Natural killer cell (primary cell): Measurements from ENCODE around the gene RBMS3. TPM values are rescaled to one million over a fixed set of nuclear protein-coding genes. Genes with fewer than 3 reads are reported as not detected.

Experiments used
- ATAC-seq, 3 donors: fragments of 150-1000 bp in 2 of 3; fragments of 200-7000 bp in 1 of 3; cut with Tn5 transposase; 1 replicate in 1 of 3; 2 replicates in 2 of 3; pipeline ENCODE4 v1.10.0; 2021; ENCODE audit warnings: mild to moderate bottlenecking in 2 of 3, moderate library complexity in 2 of 3
- DNase-seq, 2 donors: peaks; one replicate each; pipeline versions ENCODE4 v3.0.0 to v3.0.0-alpha.2; 2013 to 2021; ENCODE audit warnings: mixed read lengths in 1 of 2
- H3K27ac ChIP-seq: one replicate; pipeline ENCODE4 v1.5.1; 2013; ENCODE audit warnings: mild to moderate bottlenecking, low read length
- H3K27me3 ChIP-seq: one replicate; pipeline ENCODE4 v1.6.1; 2013; ENCODE audit warnings: low read length; ENCODE audit not compliant: control insufficient read depth, insufficient read depth
- H3K36me3 ChIP-seq: one replicate; pipeline ENCODE4 v1.6.1; 2013; ENCODE audit warnings: low read length; ENCODE audit not compliant: control insufficient read depth, insufficient read depth
- H3K4me1 ChIP-seq: one replicate; pipeline ENCODE4 v1.6.1; 2013; ENCODE audit warnings: low read length; ENCODE audit not compliant: control insufficient read depth, insufficient read depth
- H3K4me3 ChIP-seq: one replicate; pipeline ENCODE4 v1.5.1; 2013; ENCODE audit warnings: low read length
- H3K9me3 ChIP-seq: one replicate; pipeline ENCODE4 v1.6.1; 2013; ENCODE audit warnings: low read length; ENCODE audit not compliant: control insufficient read depth, insufficient read depth
- H3K27ac Mint-ChIP-seq, 2 donors: one replicate each; pipeline ENCODE4 v1.8.0; 2022; ENCODE audit warnings: mild to moderate bottlenecking in 2 of 2, mixed read lengths in 2 of 2, moderate library complexity in 1 of 2
- H3K27me3 Mint-ChIP-seq, 2 donors: one replicate each; pipeline ENCODE4 v1.8.0; 2022; ENCODE audit warnings: low read depth in 2 of 2, mixed read lengths in 2 of 2
- H3K36me3 Mint-ChIP-seq: one replicate; pipeline ENCODE4 v1.8.0; 2022; ENCODE audit warnings: mixed read lengths
- H3K4me1 Mint-ChIP-seq, 2 donors: one replicate each; pipeline ENCODE4 v1.8.0; 2022; ENCODE audit warnings: mixed read lengths in 2 of 2
- H3K4me3 Mint-ChIP-seq: one replicate; pipeline ENCODE4 v1.8.0; 2022; ENCODE audit warnings: mild to moderate bottlenecking, moderate library complexity, mixed read lengths
- H3K9me3 Mint-ChIP-seq, 2 donors: one replicate each; pipeline ENCODE4 v1.8.0; 2022; ENCODE audit warnings: mixed read lengths in 2 of 2
- CTCF ChIP-seq: fragments of 200-600 bp; IDR thresholded peaks from one replicate; pipeline ENCODE4 v1.8.0; 2022; ENCODE audit warnings: antibody characterized with exemption
- WGBS: methylation state at CpG from one replicate; pipeline ENCODE4 v1.1.7; 2013; ENCODE audit warnings: missing lambda C conversion rate; ENCODE audit not compliant: insufficient coverage; 5-methylcytosine and 5-hydroxymethylcytosine counted together
- intact Hi-C: fragments of 100-400 bp; cut with micrococcal nuclease; formaldehyde crosslinking; loops from one replicate; pipeline ENCODE4 v1.14.2; 2022
- total RNA-seq, 4 donors: library from RNA; stranded (reverse); fragments of 120-200 nt in 1 of 4; gene quantifications; one replicate each; pipeline versions ENCODE4 v1.2.3 to v1.2.4, GENCODE V29; 2013 to 2022

RBMS3 gene
- total RNA-seq, 3 donors from 2014 or later (not counting 1 experiment from before 2014, with no cell fraction given): 0.16 TPM; not detected in 2

DNA sequence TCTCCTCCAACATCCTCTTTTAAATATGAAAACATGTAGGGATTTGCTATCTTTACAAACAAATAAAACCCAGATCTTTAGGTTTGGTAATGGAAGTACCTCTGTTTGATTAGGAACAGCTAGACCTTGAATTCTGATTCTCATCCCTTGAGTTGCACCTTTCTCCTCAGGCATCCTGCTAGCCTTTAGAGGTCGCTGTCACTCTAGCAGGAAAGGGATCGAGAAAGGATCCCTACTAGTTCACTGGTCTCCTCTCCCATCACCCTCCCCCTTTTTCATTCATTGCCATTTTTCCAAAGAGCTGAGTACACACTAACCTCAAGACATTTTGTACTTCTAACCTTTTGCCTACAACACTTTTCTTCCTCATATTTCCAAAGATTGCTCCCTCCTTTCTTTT, 569.8 kb downstream of the RBMS3 start:
- H3K27me3 Mint-ChIP-seq: no peaks in the 10 kb centered on the region
- H3K4me1 Mint-ChIP-seq: no peaks in the 10 kb centered on the region
- H3K4me3 ChIP-seq: no peak overlapping the region
- TF ChIP-seq CTCF: no peak
- H3K27me3 ChIP-seq: no peaks in the 10 kb centered on the region
- H3K27ac ChIP-seq: no peak overlapping the region
- no peaks in the 10 kb centered on the region for H3K4me1 ChIP-seq
- H3K9me3 ChIP-seq: no peaks in the 10 kb centered on the region
- no peak overlapping the region for H3K27ac Mint-ChIP-seq
- peaks cover 5% of the 10 kb centered on the region for H3K36me3 Mint-ChIP-seq
- intact Hi-C loops: no loop called here
- no peaks in the 10 kb centered on the region for H3K36me3 ChIP-seq
- ATAC-seq: no peak
- no peak overlapping the region for H3K4me3 Mint-ChIP-seq
- DNase-seq: no peak
- peaks cover 4 to 17% of the 10 kb centered on the region in 2 donors for H3K9me3 Mint-ChIP-seq
- WGBS: 51% methylated on average over 2 of the region's 2 CpGs

GRCh38 chr3:29852767-29853166, 571.9 kb downstream of the RBMS3 start:
- intact Hi-C loops: no loop called here
- Mint-ChIP-seq H3K27ac (no peak overlapping the region), H3K4me1 (no peaks in the 10 kb centered on the region), H3K9me3 (peaks cover 4 to 12% of the 10 kb centered on the region in 2 donors), H3K36me3 (peaks cover 5% of the 10 kb centered on the region), H3K27me3 (no peaks in the 10 kb centered on the region), H3K4me3 (no peak overlapping the region)
- no peak overlapping the region for H3K27ac ChIP-seq
- no peaks in the 10 kb centered on the region for H3K27me3 ChIP-seq
- no peaks in the 10 kb centered on the region for H3K9me3 ChIP-seq
- no peak overlapping the region for H3K4me3 ChIP-seq
- no peaks in the 10 kb centered on the region for H3K36me3 ChIP-seq
- H3K4me1 ChIP-seq: no peaks in the 10 kb centered on the region
- ATAC-seq (no peak), DNase-seq (no peak)
- no CpG with 5 or more reads among the region's 1 CpG for WGBS
- TF ChIP-seq CTCF: no peak

- no peak for TF ChIP-seq CTCF
These were observed 573.0 kb downstream of the RBMS3 start for GRCh38 chr3:29853841-29854397.

GRCh38 chr3:29854821-29855220, 574.0 kb downstream of the RBMS3 start:
- no peaks in the 10 kb centered on the region for H3K4me1 ChIP-seq
- Mint-ChIP-seq H3K9me3 (peaks cover 4 to 10% of the 10 kb centered on the region in 2 donors), H3K36me3 (peaks cover 5% of the 10 kb centered on the region), H3K27me3 (no peaks in the 10 kb centered on the region), H3K4me3 (no peak overlapping the region), H3K4me1 (no peaks in the 10 kb centered on the region), H3K27ac (no peak overlapping the region)
- no peak for TF ChIP-seq CTCF
- no peak for DNase-seq
- H3K9me3 ChIP-seq: no peaks in the 10 kb centered on the region
- no peaks in the 10 kb centered on the region for H3K27me3 ChIP-seq
- no peak overlapping the region for H3K4me3 ChIP-seq
- intact Hi-C loops: no loop called here
- no peaks in the 10 kb centered on the region for H3K36me3 ChIP-seq
- ATAC-seq: no peak
- no peak overlapping the region for H3K27ac ChIP-seq

More at GRCh38 chr3:29853841-29854397, 573.0 kb downstream of the RBMS3 start:
- WGBS: 95% methylated on average over 7 of the region's 7 CpGs
- no peaks in the 10 kb centered on the region for H3K4me1 Mint-ChIP-seq
- no peaks in the 10 kb centered on the region for H3K4me1 ChIP-seq
- H3K4me3 ChIP-seq: no peak overlapping the region
- H3K27ac Mint-ChIP-seq: no peak overlapping the region
- ATAC-seq (no peak), DNase-seq (no peak)
- H3K36me3 ChIP-seq: no peaks in the 10 kb centered on the region
- no peaks in the 10 kb centered on the region for H3K9me3 ChIP-seq
- peaks cover 5% of the 10 kb centered on the region for H3K36me3 Mint-ChIP-seq
- H3K27ac ChIP-seq: no peak overlapping the region
- intact Hi-C loops: no loop called here
- peaks cover 4 to 12% of the 10 kb centered on the region in 2 donors for H3K9me3 Mint-ChIP-seq
- no peaks in the 10 kb centered on the region for H3K27me3 Mint-ChIP-seq
- no peak overlapping the region for H3K4me3 Mint-ChIP-seq
- H3K27me3 ChIP-seq: no peaks in the 10 kb centered on the region
